Skeletal muscle tissue (tissue), 4 donors: ENCODE data around the gene SDF2. TPM values are rescaled to one million over a fixed set of nuclear protein-coding genes. Genes with fewer than 3 reads are reported as not detected.
"Not testable (repeated sequence)": the region's sequence is repeated elsewhere in the genome, so short reads cannot be mapped to it uniquely, and the experiment has no call there.

Experiments
- H3K27ac ChIP-seq: one replicate; pipeline ENCODE4 v1.7.0; 2013; ENCODE audit warnings: mild to moderate bottlenecking, low read depth, low read length, inconsistent platforms
- H3K27me3 ChIP-seq, 3 donors: one replicate each; pipeline ENCODE4 v1.7.0; 2013; ENCODE audit warnings: low read length in 3 of 3; ENCODE audit not compliant: control insufficient read depth in 3 of 3, insufficient read depth in 3 of 3
- H3K36me3 ChIP-seq, 3 donors: one replicate each; pipeline ENCODE4 v1.7.0; 2013; ENCODE audit warnings: low read length in 3 of 3; ENCODE audit not compliant: control insufficient read depth in 3 of 3, insufficient read depth in 3 of 3
- H3K4me1 ChIP-seq, 3 donors: one replicate each; pipeline ENCODE4 v1.7.0; 2013; ENCODE audit warnings: low read length in 3 of 3, mild to moderate bottlenecking in 3 of 3; ENCODE audit not compliant: control insufficient read depth in 3 of 3, insufficient read depth in 3 of 3
- H3K4me3 ChIP-seq, 3 donors: one replicate each; pipeline ENCODE4 v1.7.0; 2013; ENCODE audit warnings: low read length in 3 of 3
- H3K9ac ChIP-seq, 3 donors: one replicate each; pipeline ENCODE4 v1.7.0; 2013; ENCODE audit warnings: low read length in 3 of 3, mild to moderate bottlenecking in 3 of 3, moderate library complexity in 2 of 3, low read depth in 1 of 3
- H3K9me3 ChIP-seq, 3 donors: one replicate each; pipeline ENCODE4 v1.7.0; 2013; ENCODE audit warnings: low read length in 3 of 3; ENCODE audit not compliant: control insufficient read depth in 3 of 3
- total RNA-seq: library from RNA; depleted of rRNA; stranded (reverse); fragments of >200 nt; gene quantifications from one replicate; pipeline ENCODE4 v1.2.3, GENCODE V29; 2014
- donor health status: Osteomylitis.

SDF2 gene
- total RNA-seq, 1 donor from 2014 or later, result 41.2 TPM

GRCh38 chr17:28684963-28685362 is 23.3 kb upstream of the SDF2 start:
- Histone ChIP-seq H3K4me3 (no peak overlapping the region), H3K27ac (no peak overlapping the region), H3K9ac (no peak overlapping the region), H3K36me3 (peaks cover 83 to 95% (median 90%) of the 10 kb centered on the region in 3 donors), H3K9me3 (no peaks in the 10 kb centered on the region), H3K27me3 (no peaks in the 10 kb centered on the region), H3K4me1 (no peaks in the 10 kb centered on the region)

DNA sequence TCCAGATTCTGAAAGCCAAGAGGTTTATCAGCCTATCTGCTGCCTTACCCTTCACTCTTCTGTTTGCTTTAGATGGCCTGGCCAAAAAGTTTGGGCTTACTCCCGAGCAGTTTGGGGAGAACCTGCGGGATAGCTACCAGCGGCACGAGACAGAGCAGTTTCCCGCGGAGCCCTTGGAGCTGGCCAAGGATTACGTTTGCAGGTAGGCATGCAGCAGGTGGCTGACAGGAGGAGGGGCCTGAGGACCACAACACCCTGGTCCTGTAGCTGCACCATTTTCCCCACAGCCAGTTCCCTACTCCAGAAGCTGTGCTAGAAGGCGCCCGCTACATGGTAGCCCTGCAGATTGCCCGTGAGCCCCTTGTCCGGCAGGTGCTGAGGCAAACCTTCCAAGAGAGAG is 20.9 kb upstream of the SDF2 start:
- Histone ChIP-seq H3K9me3 (no peaks in the 10 kb centered on the region), H3K36me3 (peaks cover 78 to 92% (median 85%) of the 10 kb centered on the region in 3 donors), H3K27ac (no peak overlapping the region), H3K4me1 (no peaks in the 10 kb centered on the region), H3K9ac (no peak overlapping the region), H3K4me3 (no peak overlapping the region), H3K27me3 (no peaks in the 10 kb centered on the region)

- H3K9me3 ChIP-seq, result no peaks in the 10 kb centered on the region
- no peak overlapping the region for H3K4me3 ChIP-seq
- H3K4me1 ChIP-seq, result no peaks in the 10 kb centered on the region
- H3K9ac ChIP-seq, result no peak overlapping the region
- no peak overlapping the region for H3K27ac ChIP-seq
- peaks cover 78 to 94% (median 81%) of the 10 kb centered on the region in 3 donors for H3K36me3 ChIP-seq
- H3K27me3 ChIP-seq, result no peaks in the 10 kb centered on the region
Observed at GRCh38 chr17:28675980-28676379, 14.3 kb upstream of the SDF2 start.

DNA sequence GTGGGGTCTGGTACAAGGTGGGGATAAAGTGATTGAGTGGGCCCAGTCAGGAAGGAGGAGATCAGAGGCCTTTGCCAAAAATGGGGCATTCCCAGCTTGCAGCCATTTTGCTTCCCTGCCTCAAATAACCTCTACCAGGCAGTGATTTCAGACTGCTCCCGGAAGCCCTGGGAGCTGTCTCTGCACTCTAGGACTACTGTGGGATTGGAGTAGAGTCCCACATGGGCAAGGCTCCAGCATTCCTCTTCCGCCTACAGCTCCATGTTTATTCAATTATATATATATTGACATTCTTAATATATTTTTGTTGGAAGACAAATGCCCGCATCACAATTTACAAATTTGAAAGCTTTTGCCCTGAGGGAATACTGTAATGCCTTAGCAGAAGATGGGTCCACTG is 13.8 kb upstream of the SDF2 start:
- H3K27me3 ChIP-seq, result no peaks in the 10 kb centered on the region
- H3K9ac ChIP-seq, result no peak overlapping the region
- H3K9me3 ChIP-seq, result no peaks in the 10 kb centered on the region
- H3K27ac ChIP-seq, result no peak overlapping the region
- peaks cover 75 to 92% (median 79%) of the 10 kb centered on the region in 3 donors for H3K36me3 ChIP-seq
- H3K4me1 ChIP-seq, result no peaks in the 10 kb centered on the region
- no peak overlapping the region for H3K4me3 ChIP-seq

- Histone ChIP-seq H3K27me3 (no peaks in the 10 kb centered on the region), H3K9ac (no peak overlapping the region), H3K9me3 (no peaks in the 10 kb centered on the region), H3K27ac (no peak overlapping the region), H3K4me1 (peaks cover 3 to 15% (median 4%) of the 10 kb centered on the region in 3 donors), H3K36me3 (peaks cover 38 to 61% (median 56%) of the 10 kb centered on the region in 3 donors), H3K4me3 (no peak overlapping the region)
Observed at GRCh38 chr17:28669918-28670317, 8.2 kb upstream of the SDF2 start.

DNA sequence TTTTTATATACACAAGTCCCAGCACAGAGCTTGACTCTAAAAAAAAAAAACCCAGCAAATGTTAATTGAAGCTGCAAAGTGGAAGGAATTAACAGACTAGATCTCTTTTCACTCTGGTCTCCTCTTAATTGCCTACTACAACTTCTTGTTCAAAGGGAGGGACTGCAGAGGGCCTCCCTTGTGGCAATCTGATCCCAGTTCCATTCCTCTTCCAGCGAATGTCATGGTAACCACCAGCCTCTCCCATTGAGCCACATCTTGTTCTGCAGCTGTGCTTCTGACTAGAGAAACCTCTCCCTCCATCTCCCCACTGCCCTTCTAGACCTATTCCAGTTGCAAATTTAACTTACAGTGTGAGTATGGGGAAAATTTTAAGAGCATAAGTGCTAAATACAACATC is 6.2 kb upstream of the SDF2 start:
- no peaks in the 10 kb centered on the region for H3K9me3 ChIP-seq
- H3K4me3 ChIP-seq, result no peak overlapping the region
- no peak overlapping the region for H3K27ac ChIP-seq
- H3K4me1 ChIP-seq, result peaks cover 21 to 34% (median 23%) of the 10 kb centered on the region in 3 donors
- H3K9ac ChIP-seq, result peak overlapping the region in 1 of 3 donors; percentile 7
- H3K36me3 ChIP-seq, result peaks cover 18 to 43% (median 36%) of the 10 kb centered on the region in 3 donors
- H3K27me3 ChIP-seq, result no peaks in the 10 kb centered on the region

GRCh38 chr17:28665994-28666393 is 4.3 kb upstream of the SDF2 start:
- Histone ChIP-seq H3K36me3 (peaks cover 6 to 27% (median 17%) of the 10 kb centered on the region in 3 donors), H3K4me1 (peaks cover 28 to 51% (median 29%) of the 10 kb centered on the region in 3 donors)

GRCh38 chr17:28663723-28664122 is 2.0 kb upstream of the SDF2 start:
- H3K9ac ChIP-seq, result peak overlapping the region in 1 of 3 donors; percentile 94
- no peak overlapping the region for H3K4me3 ChIP-seq
- H3K9me3 ChIP-seq, result no peaks in the 10 kb centered on the region
- H3K27me3 ChIP-seq, result no peaks in the 10 kb centered on the region
- peaks cover 8 to 19% (median 10%) of the 10 kb centered on the region in 3 donors for H3K36me3 ChIP-seq
- H3K4me1 ChIP-seq, result peaks cover 30 to 61% (median 34%) of the 10 kb centered on the region in 3 donors
- no peak overlapping the region for H3K27ac ChIP-seq

More at GRCh38 chr17:28665994-28666393, 4.3 kb upstream of the SDF2 start:
- no peaks in the 10 kb centered on the region for H3K9me3 ChIP-seq
- H3K27me3 ChIP-seq, result no peaks in the 10 kb centered on the region
- H3K4me3 ChIP-seq, result no peak overlapping the region
- no peak overlapping the region for H3K27ac ChIP-seq
- H3K9ac ChIP-seq, result no peak overlapping the region

DNA sequence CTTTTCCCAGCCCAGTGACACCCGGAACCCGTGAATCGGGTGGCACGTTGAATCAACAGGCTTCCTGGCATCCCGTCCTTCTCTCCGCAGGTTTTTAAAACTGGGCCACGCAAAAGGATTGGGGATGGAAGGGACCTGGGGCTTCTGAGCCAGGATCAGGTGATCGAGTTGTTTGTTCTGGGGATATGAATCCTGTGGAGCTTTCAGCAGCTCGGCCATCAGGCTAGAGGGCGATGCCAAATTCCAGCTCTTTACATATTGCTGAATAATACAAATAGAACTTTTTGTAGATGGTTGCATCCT is 772 bp upstream of the SDF2 start:
- Histone ChIP-seq H3K36me3 (peaks cover 4 to 9% (median 5%) of the 10 kb centered on the region in 3 donors), H3K27me3 (no peaks in the 10 kb centered on the region), H3K9me3 (no peaks in the 10 kb centered on the region), H3K4me3 (peak overlapping the region; percentile 95 to 99 (median 98)), H3K27ac (peak overlapping the region; percentile 99), H3K4me1 (peaks cover 30 to 54% (median 34%) of the 10 kb centered on the region in 3 donors), H3K9ac (peak overlapping the region; percentile 94 to 100 (median 99))

DNA sequence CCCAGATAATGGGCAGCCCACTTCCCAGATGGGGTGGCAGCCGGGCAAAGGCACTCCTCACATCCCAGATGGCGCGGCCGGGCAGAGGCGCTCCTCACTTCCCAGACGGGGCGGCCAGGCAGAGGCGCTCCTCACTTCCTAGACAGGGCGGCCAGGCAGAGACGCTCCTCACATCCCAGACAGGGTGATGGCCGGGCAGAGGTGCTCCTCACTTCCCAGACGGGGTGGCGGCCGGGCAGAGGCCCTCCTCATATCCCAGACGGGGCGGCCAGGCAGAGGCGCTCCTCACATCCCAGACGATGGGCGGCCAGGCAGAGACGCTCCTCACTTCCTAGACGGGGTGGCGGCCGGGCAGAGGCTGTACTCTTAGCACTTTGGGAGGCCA is 2.2 kb downstream of the SDF2 start:
- H3K9me3 ChIP-seq, H3K9ac ChIP-seq, H3K27me3 ChIP-seq, H3K4me3 ChIP-seq, H3K27ac ChIP-seq, H3K36me3 ChIP-seq: not testable (repeated sequence)
- H3K4me1 ChIP-seq, result peaks cover 22 to 42% (median 27%) of the 10 kb centered on the region in 3 donors
